ENCODE measurements around the gene SLC25A23.

- TF ChIP-seq, protein P1, sequence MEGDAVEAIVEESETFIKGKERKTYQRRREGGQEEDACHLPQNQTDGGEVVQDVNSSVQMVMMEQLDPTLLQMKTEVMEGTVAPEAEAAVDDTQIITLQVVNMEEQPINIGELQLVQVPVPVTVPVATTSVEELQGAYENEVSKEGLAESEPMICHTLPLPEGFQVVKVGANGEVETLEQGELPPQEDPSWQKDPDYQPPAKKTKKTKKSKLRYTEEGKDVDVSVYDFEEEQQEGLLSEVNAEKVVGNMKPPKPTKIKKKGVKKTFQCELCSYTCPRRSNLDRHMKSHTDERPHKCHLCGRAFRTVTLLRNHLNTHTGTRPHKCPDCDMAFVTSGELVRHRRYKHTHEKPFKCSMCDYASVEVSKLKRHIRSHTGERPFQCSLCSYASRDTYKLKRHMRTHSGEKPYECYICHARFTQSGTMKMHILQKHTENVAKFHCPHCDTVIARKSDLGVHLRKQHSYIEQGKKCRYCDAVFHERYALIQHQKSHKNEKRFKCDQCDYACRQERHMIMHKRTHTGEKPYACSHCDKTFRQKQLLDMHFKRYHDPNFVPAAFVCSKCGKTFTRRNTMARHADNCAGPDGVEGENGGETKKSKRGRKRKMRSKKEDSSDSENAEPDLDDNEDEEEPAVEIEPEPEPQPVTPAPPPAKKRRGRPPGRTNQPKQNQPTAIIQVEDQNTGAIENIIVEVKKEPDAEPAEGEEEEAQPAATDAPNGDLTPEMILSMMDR (IDR thresholded peaks at IDR 0.05) = no peak
- no peak for TF ChIP-seq POLR2A (IDR thresholded peaks at IDR 0.05)
Measured at GRCh38 chr19:6476896-6477431, 17.4 kb upstream of the SLC25A23 start.
